Tibial artery (tissue), 4 donors: ENCODE data around the gene NTN3.

Source experiments
- DNase-seq, 2 donors: peaks; one replicate each; pipeline ENCODE4 v3.0.0-alpha.2; 2019
- H3K27ac ChIP-seq, 2 donors: fragments of 200-600 bp; sonication (generic) in 1 of 2; 1 replicate in 1 of 2; 2 replicates in 1 of 2; pipeline ENCODE4 v1.5.1; 2018 to 2019; ENCODE audit warnings: mild to moderate bottlenecking in 1 of 2
- H3K27me3 ChIP-seq, 2 donors: fragments of 200-600 bp; sonication (generic) in 1 of 2; one replicate each; pipeline versions ENCODE4 v1.5.1 to v1.6.0; 2016 to 2019
- H3K36me3 ChIP-seq, 3 donors: fragments of 200-600 bp; sonication (generic) in 2 of 3; one replicate each; pipeline ENCODE4 v1.5.1; 2016 to 2019; ENCODE audit warnings: mild to moderate bottlenecking in 2 of 3
- H3K4me1 ChIP-seq, 4 donors: fragments of 200-600 bp; sonication (generic) in 2 of 4; 1 replicate in 3 of 4; 2 replicates in 1 of 4; pipeline ENCODE4 v1.5.1; 2016 to 2019
- H3K4me3 ChIP-seq, 2 donors: fragments of 200-600 bp; sonication (generic) in 1 of 2; 1 replicate in 1 of 2; 2 replicates in 1 of 2; pipeline ENCODE4 v1.5.1; 2018 to 2019; ENCODE audit warnings: mild to moderate bottlenecking in 2 of 2
- H3K9me3 ChIP-seq, 3 donors: fragments of 200-600 bp; sonication (generic) in 1 of 3; one replicate each; pipeline ENCODE4 v1.5.1; 2016 to 2019
- CTCF ChIP-seq, 2 experiments: fragments of 200-600 bp in 1 of 2; fragments of 450-650 bp in 1 of 2; IDR thresholded peaks; one replicate each; pipeline ENCODE4 v1.5.1; 2017 to 2019; ENCODE audit warnings: antibody characterized with exemption in 2 of 2, mild to moderate bottlenecking in 1 of 2, moderate library complexity in 1 of 2
- intact Hi-C: fragments of 100-400 bp; cut with DNase I; formaldehyde crosslinking; loops from one replicate; pipeline ENCODE4 v1.15.0; 2023; ENCODE audit warnings: low total_unique reads

NTN3 gene

DNA sequence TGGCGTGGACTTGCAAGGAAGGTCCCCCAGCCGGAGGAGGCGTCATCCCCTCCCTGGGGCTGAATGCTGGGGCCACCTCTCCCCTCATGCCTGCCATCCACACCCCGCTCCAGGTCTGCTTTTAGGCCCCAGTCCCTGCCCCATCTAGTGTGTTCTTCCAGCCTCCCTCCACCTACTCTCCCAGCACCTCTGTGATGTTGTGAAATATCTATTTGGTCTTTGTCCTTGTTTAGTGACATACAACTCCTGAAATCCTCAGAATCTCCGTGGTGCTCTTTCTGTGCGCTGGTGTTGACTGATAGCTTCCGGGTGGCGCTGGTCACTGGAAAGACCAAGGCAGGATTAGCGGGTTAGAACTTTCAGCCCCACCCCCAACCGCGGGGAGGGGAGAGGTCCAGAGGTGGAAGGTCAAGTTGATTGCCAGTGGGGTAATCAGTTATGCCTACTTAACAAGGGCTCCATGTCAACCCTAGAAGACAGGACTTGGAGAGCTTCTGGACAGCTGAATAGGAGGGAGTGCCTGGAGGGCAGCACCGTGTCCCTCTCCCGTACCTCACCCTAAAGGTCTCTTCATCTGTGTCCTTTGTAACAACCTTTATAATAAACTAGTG is 13.9 kb downstream of the NTN3 start:
- Histone ChIP-seq H3K4me1 (peaks cover 0 to 52% (median 6%) of the 10 kb centered on the region in 4 donors), H3K27ac (no peak overlapping the region)

DNA sequence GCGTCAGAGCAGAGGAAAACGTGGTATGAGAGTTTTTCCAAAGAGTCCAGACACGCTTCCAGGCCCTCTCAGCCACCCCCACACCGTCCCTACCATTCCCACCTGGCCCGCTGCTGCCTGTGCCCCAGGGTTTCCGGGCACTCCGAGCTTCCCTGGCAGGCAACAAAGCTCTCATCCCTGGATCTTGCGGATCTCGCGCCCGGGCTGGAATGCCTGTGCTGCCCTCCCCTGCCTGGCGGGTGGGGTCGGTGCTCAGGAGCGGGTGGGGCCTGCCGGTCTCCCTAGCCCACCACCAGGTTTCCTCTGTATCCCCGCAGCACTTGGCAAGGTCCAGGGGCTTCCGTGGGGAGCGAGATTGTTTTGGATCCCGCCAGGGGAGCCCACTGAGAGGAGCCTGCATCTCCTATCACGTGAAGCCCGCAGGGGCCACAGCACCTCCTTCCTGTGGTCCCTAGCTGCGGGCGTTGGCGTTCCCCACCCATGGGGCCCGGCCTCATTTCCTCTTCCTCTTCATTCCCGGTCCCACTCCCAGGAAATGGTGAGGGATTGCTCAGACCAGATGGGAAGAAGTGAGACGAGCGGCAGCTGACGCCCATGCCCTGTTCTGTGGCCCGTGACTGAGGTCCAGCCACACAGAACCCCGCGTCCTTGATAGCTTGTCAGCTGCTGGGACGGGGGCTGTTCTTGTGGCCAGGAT is 14.9 kb downstream of the NTN3 start:
- intact Hi-C loops, result no loop called here
- no peaks in the 10 kb centered on the region for H3K36me3 ChIP-seq
- H3K9me3 ChIP-seq, result no peaks in the 10 kb centered on the region
- no peak for DNase-seq
- H3K27me3 ChIP-seq, result no peaks in the 10 kb centered on the region
- TF ChIP-seq CTCF (IDR thresholded peaks at IDR 0.05), result no peak
- H3K4me1 ChIP-seq, result peaks cover 0 to 52% (median 6%) of the 10 kb centered on the region in 4 donors
- H3K4me3 ChIP-seq, result no peak overlapping the region
- H3K27ac ChIP-seq, result no peak overlapping the region

More for the DNA sequence above, 13.9 kb downstream of the NTN3 start:
- no peaks in the 10 kb centered on the region for H3K27me3 ChIP-seq
- H3K36me3 ChIP-seq, result no peaks in the 10 kb centered on the region
- intact Hi-C loops, result no loop called here
- no peak for TF ChIP-seq CTCF (IDR thresholded peaks at IDR 0.05)
- H3K9me3 ChIP-seq, result no peaks in the 10 kb centered on the region
- H3K4me3 ChIP-seq, result no peak overlapping the region
- DNase-seq, result no peak

- Histone ChIP-seq H3K4me1 (peaks cover 0 to 51% (median 6%) of the 10 kb centered on the region in 4 donors), H3K27ac (no peak overlapping the region), H3K4me3 (no peak overlapping the region), H3K27me3 (no peaks in the 10 kb centered on the region), H3K36me3 (no peaks in the 10 kb centered on the region), H3K9me3 (no peaks in the 10 kb centered on the region)
- no peak for TF ChIP-seq CTCF (IDR thresholded peaks at IDR 0.05)
- intact Hi-C loops, result no loop called here
- DNase-seq, result peak in 1 of 2 donors; percentile 54
These were observed 15.8 kb downstream of the NTN3 start for GRCh38 chr16:2486645-2487516.

DNA sequence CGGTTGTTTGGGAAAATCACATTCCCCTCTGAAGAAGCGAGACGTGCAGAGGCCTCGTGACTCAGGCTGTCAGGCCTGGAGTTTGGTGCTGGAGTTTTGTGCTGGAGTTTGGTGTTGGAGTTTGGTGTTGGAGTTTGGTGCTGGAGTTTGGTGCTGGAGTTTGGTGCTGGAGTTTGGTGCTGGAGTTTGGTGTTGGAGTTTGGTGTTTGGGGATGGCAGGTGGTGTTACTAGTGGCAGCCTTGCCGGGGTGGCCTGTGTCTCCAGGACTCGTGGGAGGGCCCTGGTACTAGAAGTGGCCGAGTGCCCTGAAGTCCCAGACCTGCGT is 16.4 kb downstream of the NTN3 start:
- H3K27me3 ChIP-seq, result no peaks in the 10 kb centered on the region
- H3K27ac ChIP-seq, result no peak overlapping the region
- H3K4me3 ChIP-seq, result no peak overlapping the region
- no peaks in the 10 kb centered on the region for H3K36me3 ChIP-seq
- intact Hi-C loops, result no loop called here
- no peak for DNase-seq
- TF ChIP-seq CTCF (IDR thresholded peaks at IDR 0.05), result no peak
- H3K4me1 ChIP-seq, result peaks cover 0 to 45% (median 5%) of the 10 kb centered on the region in 4 donors
- H3K9me3 ChIP-seq, result no peaks in the 10 kb centered on the region

- intact Hi-C loops, result no loop called here
- Histone ChIP-seq H3K27me3 (no peaks in the 10 kb centered on the region), H3K36me3 (no peaks in the 10 kb centered on the region), H3K4me1 (peaks cover 0 to 41% (median 3%) of the 10 kb centered on the region in 4 donors), H3K9me3 (no peaks in the 10 kb centered on the region), H3K27ac (no peak overlapping the region), H3K4me3 (no peak overlapping the region)
- no peak for DNase-seq
- TF ChIP-seq CTCF (IDR thresholded peaks at IDR 0.05), result no peak
These were observed 16.9 kb downstream of the NTN3 start for GRCh38 chr16:2487903-2488531.
